Activated CD4-positive, CD25-positive, alpha-beta regulatory T cell treated with anti-CD3 and anti-CD28 coated beads, Interleukin-2, amount 50 U/mL, for 16 hours (primary cell): ENCODE data around the gene MRE11.
"Not testable (repeated sequence)": the region's sequence is repeated elsewhere in the genome, so short reads cannot be mapped to it uniquely, and the experiment has no call there.

Experiments
- DNase-seq: peaks from one replicate; pipeline ENCODE4 v3.0.0-alpha.2; 2020; ENCODE audit warnings: low read depth, low spot score

Gene MRE11

GRCh38 chr11:94424011-94424410 lies 69.6 kb downstream of the MRE11 start:
- DNase-seq, result no peak

GRCh38 chr11:94423507-94423906 lies 70.1 kb downstream of the MRE11 start:
- no peak for DNase-seq

DNA sequence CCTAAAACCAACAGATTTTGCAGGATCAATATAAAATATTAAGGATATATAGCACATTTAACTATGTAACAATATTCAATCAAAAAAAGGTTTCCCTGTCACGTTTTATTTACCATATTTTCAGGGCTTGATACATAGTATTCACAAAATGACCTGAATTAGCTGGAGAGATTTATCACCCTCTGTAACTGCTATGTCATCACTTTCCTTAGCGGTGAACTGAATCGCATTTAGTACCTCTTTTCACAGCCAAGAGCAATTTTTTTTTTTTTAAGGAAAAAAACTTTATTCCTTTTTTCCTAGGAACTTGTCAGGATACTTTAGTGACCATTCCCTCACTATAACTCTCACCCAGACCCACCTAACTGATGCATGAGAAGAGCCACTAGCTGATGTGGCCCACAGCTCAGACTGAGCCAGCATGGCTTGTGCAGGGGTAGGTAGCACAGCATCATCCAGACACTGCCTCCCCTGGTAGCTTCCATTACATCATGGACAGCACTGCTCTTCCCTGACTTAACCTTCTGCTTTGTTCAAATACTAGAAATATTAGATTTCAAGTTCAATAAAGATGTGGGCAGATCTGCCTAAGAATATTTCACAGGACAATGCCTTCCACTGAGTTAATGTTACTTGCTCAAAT lies 75.4 kb downstream of the MRE11 start:
- no peak for DNase-seq

DNA sequence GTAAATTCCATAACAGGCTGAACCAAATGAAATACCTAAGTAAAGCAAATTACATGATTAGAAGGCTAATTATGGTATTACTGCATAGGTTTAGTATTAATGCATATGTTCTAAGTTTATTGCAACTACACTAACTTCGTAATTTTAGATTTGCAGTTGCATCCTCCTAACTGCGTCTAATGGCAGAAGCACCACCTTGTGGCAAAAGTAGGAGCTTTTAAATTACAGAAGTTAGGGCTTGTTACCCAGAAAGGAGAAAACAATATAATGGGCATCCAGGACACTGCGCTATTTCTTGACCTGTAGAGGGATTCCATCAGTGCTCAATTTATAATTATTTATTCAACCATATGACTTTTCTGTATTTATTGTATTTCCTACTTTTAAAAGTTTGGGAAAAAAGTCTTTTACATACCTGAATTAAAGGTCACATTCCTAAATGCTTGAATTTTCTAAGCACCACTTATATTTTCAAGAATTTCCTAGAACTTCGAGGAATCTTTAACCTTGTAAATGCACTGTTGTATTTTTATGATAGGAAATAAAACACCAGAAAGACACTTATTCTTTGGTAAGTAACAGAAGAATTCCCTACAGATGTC lies 76.2 kb downstream of the MRE11 start:
- DNase-seq, result no peak

- DNase-seq, result no peak
Observed at GRCh38 chr11:94405062-94405833, 88.4 kb downstream of the MRE11 start.

GRCh38 chr11:94402355-94402754 lies 91.3 kb downstream of the MRE11 start:
- DNase-seq, result no peak

DNA sequence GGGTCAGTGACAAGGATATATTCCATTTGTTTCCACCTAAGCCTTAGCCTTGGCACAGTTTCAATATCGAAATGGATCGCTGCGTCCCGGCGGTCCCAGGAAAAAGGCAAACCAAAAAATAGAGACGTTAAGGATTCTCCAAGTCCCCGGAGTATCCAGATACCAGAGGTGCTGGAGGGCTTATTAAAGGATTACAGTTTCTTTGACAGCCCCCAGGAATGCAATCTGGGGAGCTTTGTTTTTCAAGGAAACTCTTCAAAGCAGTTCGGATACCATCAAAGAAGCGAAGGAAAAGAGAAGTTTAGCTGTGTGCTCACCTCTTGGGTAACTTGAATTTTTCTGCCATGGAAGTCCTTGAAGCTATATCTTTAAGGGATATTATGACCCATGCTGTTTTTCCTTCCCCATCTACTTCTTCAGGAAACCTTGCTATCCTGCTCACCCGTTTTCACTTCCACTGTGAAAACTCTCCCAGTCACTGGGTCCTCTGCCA lies 91.8 kb downstream of the MRE11 start:
- no peak for DNase-seq

DNA sequence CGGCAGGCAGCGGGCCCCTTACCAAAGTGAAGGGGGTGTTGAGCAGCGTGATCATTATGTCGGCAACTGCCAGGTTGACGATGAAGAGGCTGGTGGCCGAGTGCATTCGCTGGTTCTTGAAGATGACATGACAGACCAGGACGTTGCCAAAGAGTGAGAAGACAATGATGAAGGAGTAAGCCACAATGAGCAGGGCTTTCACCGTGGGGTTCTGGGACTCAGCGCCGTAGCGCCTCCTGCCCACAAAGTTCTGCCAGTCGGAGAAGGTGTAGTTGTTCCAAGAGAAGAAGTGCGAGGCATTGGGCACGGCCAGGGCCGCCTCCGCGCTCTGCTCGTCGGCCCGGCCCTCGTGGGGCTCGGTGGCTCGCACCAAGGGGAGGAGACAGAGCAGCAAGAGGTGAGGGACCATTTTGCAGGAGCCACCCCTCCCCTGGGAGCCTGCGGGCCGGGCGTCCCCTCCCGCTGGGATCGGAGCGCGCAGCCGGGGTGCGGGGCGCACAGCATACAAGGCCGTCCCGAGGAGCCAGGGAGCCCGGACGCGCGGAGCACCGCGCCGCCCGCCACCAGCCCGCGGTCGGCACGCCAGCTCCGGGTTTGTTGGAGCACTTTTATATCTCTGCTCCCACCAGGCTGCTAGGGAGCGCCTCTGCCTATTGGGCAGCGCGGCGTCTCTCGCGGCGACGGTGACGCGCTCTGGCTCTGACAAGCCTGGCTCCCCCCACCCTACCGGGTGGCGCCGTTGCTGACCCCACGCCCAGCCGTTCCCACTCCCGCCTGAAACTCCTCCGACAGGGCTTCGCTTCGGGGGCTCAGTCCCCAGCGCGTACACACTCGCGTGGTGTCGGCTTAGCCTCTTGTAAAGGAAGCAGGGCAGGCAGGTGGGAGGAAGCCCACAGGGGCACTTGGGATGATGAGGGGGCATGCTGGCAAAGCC lies 92.5 kb downstream of the MRE11 start, which contains the start of gene GPR83:
GPR83 (minus strand) TSS at position 581 of the 934 bp plus-strand sequence; CDS start at position 409, 172 bp downstream.
- no peak for DNase-seq

DNA sequence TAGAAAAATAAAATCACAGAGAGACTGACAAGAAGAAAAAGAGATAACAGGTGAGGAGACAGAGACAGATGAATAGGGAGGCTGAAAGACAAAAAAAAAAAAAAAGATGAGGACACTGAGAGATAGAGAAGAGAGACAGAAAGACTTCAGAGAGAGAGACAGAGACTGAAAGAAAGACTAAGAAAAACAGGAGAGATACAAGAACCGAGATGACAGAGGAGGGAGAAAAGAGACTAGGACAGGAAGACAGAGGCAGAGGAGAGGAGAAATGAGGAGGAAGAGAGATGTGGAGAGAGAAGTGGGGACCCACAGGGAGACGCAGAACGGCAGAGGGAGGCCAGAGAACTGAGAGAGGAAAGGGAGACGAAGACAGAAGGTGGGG lies 93.2 kb downstream of the MRE11 start:
- no peak for DNase-seq

- DNase-seq, result no peak
Observed at GRCh38 chr11:94400050-94400449, 93.6 kb downstream of the MRE11 start.

DNA sequence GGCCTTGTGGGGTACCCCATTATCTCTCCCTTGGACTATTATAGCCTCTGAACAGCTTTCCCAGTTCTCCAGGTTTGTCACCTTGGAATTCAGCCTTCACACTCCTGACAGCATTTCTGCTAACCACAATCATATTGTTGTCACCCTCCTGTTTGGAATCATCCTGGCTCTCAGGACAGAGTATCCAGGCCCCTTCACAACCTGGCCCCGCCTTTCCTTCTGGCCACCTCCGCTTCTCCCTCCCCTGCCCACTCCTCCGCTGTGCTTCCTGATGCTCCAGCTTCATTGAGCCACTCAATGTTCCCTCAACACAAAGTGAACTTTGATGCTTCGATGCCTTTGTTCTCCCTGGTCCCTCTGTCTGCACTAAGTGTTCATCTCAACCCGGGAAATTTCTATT lies 95.5 kb downstream of the MRE11 start:
- DNase-seq, result no peak

DNA sequence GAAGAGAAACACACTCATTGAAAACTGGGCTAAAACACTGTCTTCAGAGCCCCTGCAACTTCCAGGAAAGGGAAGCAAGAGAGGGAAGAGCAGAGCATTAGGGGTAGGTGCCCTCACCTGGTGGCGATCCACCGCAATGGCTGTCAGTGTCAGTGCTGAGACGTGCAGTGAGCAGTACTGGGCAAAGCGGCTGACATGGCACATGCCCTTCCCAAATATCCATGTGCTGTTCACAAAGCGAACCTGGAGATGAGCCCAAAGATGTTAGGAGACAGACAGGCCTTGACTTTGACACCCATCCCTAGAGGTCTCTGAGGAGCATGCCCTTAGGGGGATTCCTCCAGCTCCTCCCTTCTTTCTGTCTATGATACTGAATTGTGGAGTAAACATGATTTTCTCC lies 97.4 kb downstream of the MRE11 start:
- DNase-seq, result no peak

GRCh38 chr11:94391937-94392336 lies 101.7 kb downstream of the MRE11 start:
- not testable (repeated sequence) for DNase-seq

DNA sequence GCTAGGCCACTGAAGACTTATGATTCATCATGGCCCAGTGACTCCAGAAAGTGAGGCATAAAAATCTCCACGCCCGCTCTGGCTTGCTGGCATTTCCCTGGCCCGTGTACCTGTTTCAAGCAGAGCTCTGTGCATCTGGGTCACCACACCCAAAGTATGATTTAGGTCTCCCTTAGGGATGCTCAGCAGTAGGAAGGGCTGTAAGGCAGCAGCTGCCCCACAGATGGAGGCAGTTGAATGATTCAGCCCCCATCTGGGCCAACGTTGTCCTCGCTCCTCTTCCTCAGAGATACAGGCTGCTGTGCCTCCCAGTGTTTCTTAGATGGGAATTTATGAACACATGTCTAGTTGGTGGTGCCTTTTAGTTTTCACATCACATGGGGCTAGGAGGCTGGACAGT lies 114.0 kb downstream of the MRE11 start:
- DNase-seq, result no peak

- DNase-seq, result no peak
Observed at GRCh38 chr11:94376841-94377240, 116.8 kb downstream of the MRE11 start.

DNA sequence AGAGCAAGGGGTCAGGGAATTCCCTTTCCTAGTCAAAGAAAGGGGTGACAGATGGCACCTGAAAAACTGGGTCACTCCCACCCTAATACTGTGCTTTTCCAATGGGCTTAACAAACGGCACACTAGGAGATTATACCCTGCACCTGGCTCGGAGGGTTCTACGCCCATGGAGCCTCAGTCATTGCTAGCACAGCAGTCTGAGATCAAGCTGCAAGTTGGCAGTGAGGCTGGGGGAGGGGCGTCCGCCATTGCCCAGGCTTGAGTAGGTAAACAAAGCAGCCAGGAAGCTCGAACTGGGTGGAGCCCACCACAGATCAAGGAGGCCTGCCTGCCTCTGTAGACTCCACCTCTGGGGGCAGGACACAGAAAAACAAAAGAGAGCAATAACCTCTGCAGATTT lies 123.1 kb downstream of the MRE11 start:
- DNase-seq, result not testable (repeated sequence)
